Fibroblast of skin of scalp (primary cell): Measurements from ENCODE around the gene PDGFRB.
A peak's percentile ranks its signal among the peaks of the same experiment; 100 is the strongest.

Source experiments
- DNase-seq: peaks from one replicate; pipeline ENCODE4 v3.0.0-alpha.2; 2013

Gene PDGFRB

DNA sequence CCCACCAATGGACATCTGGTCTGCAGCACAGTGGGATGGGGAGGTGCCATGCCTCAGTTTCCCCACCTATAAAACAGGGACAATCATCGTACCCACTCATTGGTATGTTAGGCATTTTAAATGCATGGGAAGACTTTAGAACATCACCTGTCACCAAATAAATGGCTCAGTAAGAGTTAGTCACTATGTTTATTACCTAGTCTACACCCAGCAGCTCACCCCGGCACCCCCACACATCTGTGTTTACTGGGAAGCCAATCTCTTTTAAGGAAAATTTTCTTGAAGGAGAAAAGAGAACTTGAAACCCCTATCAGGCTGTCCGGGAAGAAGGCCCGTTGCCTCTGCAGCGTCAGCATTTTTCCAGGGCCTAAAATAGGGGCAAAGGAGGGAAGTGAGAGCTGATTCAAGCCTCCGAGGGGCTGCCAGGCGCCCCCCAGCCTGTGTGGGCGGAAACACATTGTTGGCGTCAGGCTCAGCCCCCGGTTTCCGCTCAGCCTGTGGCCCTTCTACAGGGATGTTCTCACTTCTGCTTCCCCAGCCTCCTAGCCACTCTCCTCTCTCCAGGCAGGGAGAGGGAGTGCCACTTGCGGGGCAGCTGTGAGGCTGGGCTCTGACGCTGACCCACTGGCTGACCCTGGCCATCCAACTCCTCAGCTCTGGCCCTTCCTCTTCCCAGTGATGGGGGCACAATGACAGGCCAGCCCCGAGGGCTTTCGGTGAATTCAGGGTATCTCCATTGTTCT is 73.9 kb downstream of the PDGFRB start:
- no peak for DNase-seq

DNA sequence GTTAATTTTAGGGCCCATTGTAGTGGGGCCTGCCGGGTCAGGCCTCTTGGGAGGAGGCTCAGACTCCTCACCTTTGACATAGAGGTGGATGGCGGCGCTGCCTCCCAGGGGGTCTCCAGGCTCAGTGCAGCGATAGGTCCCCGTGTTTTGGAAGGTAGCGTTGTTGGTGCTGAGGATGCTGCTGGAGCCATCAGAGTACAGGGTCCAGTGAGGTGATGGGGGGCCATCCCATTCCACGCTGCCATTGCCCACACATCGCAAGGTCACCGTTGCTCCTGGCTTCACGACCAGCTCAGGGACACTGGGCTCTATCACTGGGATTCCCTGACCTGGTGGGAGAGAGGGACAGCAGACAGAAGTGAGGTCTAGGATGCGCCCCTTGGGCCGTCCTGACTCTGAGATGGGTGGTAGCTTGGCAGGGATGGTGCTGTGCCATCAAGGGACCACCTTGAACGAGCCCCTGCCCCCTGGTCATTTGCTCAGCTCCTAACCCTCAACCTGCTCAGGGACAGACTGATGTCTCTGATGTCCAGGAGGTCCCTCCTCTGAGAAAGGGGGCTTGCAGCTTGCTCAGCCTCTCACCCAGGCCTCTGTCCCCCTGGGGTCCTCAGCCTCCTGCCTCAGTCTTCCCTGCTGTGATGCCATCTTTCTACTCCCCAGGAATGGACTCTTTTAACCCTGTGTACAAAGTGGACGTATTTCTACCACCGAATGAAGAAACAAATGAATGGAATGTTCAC is 74.8 kb downstream of the PDGFRB start:
- no peak for DNase-seq

DNA sequence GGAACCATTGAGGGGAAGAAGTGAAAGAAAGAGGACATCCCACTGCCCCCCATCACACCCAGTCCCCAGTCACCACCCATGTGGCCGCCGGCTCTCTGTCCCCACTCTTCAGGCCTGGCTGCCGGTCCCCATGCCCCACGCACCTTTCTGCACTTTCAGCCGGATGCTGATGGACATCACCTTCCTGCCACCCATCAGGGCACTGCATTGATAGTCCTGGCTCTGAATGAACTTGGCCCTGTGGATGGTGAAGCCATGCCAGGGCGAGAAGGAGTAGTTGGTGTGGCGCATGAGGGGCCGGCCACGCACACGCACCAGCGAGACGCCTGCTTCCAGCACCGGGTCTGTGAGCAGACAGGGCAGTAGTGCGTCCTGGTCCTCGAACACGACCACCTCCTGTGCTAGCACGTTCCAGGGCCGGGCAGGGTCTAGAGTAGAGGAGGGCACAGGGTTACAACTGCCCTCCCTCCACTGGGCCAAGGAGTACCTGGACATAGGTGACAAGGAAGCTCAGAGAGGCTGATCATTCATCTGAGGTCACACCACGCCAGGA is 75.7 kb downstream of the PDGFRB start:
- no peak for DNase-seq

GRCh38 chr5:150078802-150079689 is 76.6 kb downstream of the PDGFRB start:
- peak; percentile 20 for DNase-seq

DNA sequence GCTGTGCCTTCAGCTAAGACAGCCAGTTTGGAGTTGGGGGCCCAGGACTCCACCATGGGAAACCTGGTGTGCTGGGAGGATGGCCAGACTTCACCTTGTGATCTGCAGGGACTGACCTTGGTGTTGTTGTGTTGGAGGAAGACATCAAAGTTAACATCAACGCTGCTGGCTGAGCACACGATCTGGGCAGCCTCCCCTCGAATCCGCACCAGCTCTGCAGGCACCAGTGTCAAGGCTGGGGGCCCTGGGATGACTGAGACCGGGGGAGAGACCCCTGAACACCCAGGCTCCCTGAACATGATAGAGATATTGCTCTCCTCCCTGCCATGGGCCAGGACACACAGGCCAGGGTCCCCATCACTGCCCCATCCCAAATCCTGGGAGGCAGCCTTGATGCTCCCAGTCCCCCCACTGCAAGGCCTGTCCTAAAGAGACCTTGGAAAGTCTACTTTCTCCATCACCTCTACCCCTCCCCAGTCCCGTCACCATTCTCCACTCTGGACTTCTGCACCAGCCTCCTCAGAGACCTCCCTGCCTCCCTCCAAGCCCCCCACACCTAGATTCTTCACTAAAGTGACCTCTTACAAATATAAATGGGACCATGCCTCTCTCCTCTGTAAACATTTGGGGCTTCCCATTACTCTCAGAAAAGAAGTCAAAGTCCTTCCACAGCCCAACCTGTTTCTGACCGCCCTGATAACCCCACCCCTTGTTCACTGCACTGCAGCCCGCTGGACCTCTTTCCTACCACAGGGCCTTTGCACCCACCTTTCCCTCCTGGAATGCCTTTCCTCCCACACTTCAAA is 77.4 kb downstream of the PDGFRB start:
- no peak for DNase-seq

- DNase-seq = no peak
Measured at GRCh38 chr5:150077060-150077459, 78.6 kb downstream of the PDGFRB start.

DNA sequence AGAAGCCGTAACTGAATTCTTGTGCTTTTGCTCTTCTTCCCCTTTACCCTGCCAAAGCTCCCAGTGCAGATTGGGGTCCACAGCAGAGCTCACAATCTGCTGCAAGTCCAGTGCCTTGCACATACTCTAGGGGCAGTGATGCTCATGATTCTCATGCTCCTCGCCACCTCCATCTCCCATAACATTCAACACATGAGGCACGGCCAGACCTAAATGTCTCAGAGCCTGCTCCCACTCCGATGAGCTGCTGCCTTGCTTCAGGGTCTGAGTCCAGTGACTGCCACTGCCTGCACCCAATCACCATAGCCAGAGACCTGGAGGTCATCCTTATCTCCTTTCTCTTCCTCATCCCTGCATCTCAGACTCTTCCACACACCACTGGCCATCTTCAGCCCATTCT is 79.8 kb downstream of the PDGFRB start:
- DNase-seq = no peak

- no peak for DNase-seq
Measured at GRCh38 chr5:150075233-150075632, 80.4 kb downstream of the PDGFRB start.

- no peak for DNase-seq
Measured at GRCh38 chr5:150073677-150074076, 82.0 kb downstream of the PDGFRB start.

DNA sequence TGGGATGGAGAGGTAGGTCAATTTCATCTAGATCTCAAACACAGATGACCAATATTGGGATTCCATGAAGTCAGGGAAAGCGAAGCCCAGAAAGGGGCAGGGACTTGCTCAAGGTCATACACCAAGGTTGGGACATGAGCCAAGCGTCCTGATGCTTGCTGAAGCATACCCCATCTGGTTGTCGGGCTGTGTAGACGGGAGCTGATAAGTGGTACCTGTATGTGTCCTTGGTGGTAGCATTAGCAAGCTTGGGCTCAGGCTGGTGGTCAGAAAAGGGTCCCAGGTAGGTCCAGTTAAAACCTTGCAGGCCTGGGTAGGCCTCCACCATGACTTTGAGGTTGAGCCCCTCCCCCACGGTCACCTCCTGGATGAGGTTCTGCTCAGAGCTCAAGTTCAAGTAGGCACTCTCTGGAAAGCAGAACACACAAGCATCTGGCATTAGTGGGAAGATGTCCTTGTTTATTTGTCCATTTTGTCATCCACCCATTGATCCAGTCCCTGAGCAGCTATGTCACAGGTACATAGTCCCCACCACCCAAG is 82.5 kb downstream of the PDGFRB start:
- DNase-seq = no peak

GRCh38 chr5:150070821-150071220 is 84.8 kb downstream of the PDGFRB start:
- no peak for DNase-seq

GRCh38 chr5:150069672-150070627 is 85.7 kb downstream of the PDGFRB start:
- no peak for DNase-seq

DNA sequence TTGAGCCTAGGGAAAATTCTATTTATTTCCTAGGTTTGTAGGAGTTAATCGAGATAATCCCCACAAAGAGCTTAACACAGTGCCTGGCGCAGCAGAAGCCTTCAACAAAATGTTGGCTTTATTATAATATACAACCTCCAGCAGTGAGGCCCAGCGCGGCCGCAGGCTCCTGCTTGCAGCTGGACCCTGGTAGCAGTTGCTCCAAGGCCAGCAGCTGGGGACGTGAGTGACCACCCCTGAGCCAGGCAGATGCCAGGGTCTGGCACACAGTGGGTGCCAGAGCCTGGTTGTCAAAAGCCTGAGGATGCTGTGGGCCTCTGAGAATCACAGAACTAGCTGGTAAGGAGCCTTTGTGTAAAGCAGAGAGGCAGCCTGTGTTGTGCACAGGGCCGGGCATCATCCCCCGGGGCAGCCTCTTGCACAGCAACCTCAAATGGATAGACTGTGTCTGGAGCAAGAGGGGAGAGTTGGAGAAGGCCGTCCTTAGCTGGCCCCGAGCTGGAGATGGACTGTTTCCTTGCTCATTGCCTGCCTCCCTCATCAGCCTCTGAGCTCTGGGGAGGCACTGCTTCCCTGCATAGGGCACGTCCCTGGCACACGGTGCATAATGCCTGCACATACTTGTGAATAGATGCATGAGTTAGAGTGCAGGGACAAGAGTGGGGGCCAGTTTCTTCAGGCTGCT is 86.5 kb downstream of the PDGFRB start:
- DNase-seq = no peak

DNA sequence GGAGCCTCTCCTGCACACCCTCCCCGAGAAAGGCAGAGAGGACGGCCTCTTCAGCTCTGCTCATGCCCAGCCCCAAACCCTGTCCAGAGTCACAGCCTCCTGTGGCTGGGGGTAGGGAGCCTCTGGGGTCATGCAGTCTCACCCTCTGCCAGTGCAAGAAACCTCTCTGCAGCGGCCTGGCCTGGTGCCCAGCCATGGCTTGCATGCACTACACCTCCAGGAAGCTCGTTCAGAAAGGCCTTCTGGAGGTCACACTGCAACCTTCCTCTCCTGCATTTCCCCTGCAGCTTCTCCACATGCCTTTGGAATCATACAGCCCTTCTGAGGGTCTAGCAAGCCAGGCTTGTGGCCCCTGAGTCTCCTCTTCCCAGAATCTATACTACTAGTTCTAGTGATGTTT is 87.2 kb downstream of the PDGFRB start:
- no peak for DNase-seq

GRCh38 chr5:150068071-150068470 is 87.6 kb downstream of the PDGFRB start:
- DNase-seq = no peak

- DNase-seq = no peak
Measured at GRCh38 chr5:150067405-150067960, 88.2 kb downstream of the PDGFRB start.

- DNase-seq = peak; percentile 68
Measured at GRCh38 chr5:150066901-150067396, 88.7 kb downstream of the PDGFRB start.

- no peak for DNase-seq
Measured at GRCh38 chr5:150066436-150066835, 89.2 kb downstream of the PDGFRB start.

DNA sequence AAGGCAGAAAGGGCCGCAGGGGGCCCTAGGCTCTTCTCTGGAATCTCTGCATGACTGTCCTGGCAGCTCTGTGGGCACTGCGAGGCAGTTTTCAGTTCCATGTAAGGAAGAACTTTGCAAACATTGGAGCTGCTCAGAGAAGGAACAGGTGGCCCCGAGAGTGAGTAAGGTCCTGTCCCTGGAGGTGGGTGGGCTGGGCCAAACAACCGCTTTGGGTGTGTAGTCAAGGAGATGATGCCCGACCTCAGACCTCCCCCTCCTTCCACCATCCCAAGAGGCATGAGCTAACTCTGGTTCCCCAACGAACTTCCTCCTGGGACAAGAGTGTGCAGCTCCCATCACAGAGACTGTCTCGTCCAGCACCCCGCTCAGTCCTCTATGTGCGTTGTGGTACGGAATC is 89.8 kb downstream of the PDGFRB start:
- peak; percentile 82 for DNase-seq
